HepG2 (cell line): Measurements from ENCODE around the gene SMLR1. TPM values are rescaled to one million over a fixed set of nuclear protein-coding genes. Genes with fewer than 3 reads are reported as not detected.
A peak's percentile ranks its signal among the peaks of the same experiment; 100 is the strongest.

Experiments used
- CBX5 ChIP-seq: sonication (generic); formaldehyde crosslinking; IDR thresholded peaks from 2 replicates; pipeline ENCODE4 v1.4.0; 2020; ENCODE audit warnings: missing genetic modification reagents, borderline replicate concordance
- HOXD1 ChIP-seq: sonication (generic); formaldehyde crosslinking; IDR thresholded peaks from 2 replicates; pipeline ENCODE4 v1.5.0; 2020; ENCODE audit warnings: missing genetic modification reagents
- MEIS1 ChIP-seq: sonication (generic); formaldehyde crosslinking; IDR thresholded peaks from 2 replicates; pipeline ENCODE4 v1.9.0; 2021; ENCODE audit warnings: mild to moderate bottlenecking, missing genetic modification reagents, moderate library complexity, borderline replicate concordance
- PHF21A ChIP-seq: sonication (generic); formaldehyde crosslinking; IDR thresholded peaks from 2 replicates; pipeline ENCODE4 v1.5.0; 2020; ENCODE audit warnings: mild to moderate bottlenecking, missing genetic modification reagents
- REPIN1 ChIP-seq: sonication (generic); formaldehyde crosslinking; IDR thresholded peaks from 2 replicates; pipeline ENCODE4 v1.8.0; 2022; ENCODE audit warnings: missing genetic modification reagents, low read depth, mild to moderate bottlenecking, borderline replicate concordance
- SALL1 ChIP-seq: sonication (generic); formaldehyde crosslinking; IDR thresholded peaks from 2 replicates; pipeline ENCODE4 v1.8.0; 2022; ENCODE audit warnings: mild to moderate bottlenecking, missing genetic modification reagents
- SRSF4 ChIP-seq: fragments of 200-400 bp; formaldehyde crosslinking; IDR thresholded peaks from one replicate; pipeline ENCODE4 v1.6.1; 2018; ENCODE audit warnings: mild to moderate bottlenecking, low read depth, low read length, moderate library complexity; ENCODE audit not compliant: poor library complexity, severe bottlenecking
- ZNF367 ChIP-seq: sonication (generic); formaldehyde crosslinking; IDR thresholded peaks from 2 replicates; pipeline ENCODE4 v1.4.0; 2020; ENCODE audit warnings: missing genetic modification reagents, borderline replicate concordance
- ZNF619 ChIP-seq: sonication (generic); formaldehyde crosslinking; IDR thresholded peaks from 2 replicates; pipeline ENCODE4 v1.4.0; 2020; ENCODE audit warnings: mild to moderate bottlenecking, missing genetic modification reagents
- ZNF839 ChIP-seq: sonication (generic); formaldehyde crosslinking; IDR thresholded peaks from 2 replicates; pipeline ENCODE4 v1.4.0; 2020; ENCODE audit warnings: missing genetic modification reagents, mild to moderate bottlenecking, borderline replicate concordance
- ZSCAN29 ChIP-seq: sonication (generic); formaldehyde crosslinking; conservative IDR thresholded peaks from 2 replicates; pipeline ENCODE4 v1.4.0; 2020; ENCODE audit warnings: mild to moderate bottlenecking, missing genetic modification reagents
- polyA plus RNA-seq, 8 experiments: library from polyadenylated mRNA; depleted of rRNA in 3 of 8; stranded (reverse) in 7 of 8; unstranded in 1 of 8; fragments of >200 nt; fragmentation: Illumina TruSeq in 4 of 8; extraction: Trizol in 4 of 8; gene quantifications; 2 replicates each; pipeline versions ENCODE4 v1.2.1 to v1.2.3, GENCODE V29; 2011 to 2016; ENCODE audit warnings: low read depth in 4 of 8, missing spikeins in 1 of 8, mixed read lengths in 1 of 8; ENCODE audit not compliant: insufficient read depth in 1 of 8
- total RNA-seq, 5 experiments: library from RNA; depleted of rRNA; stranded (reverse); fragments of >200 nt; fragmentation: Illumina TruSeq; extraction: Trizol; gene quantifications; 2 replicates each; pipeline ENCODE4 v1.2.3, GENCODE V29; 2016; ENCODE audit warnings: low read depth in 1 of 5
- TF ChIP-seq, protein P1 (sequence below): sonication (generic); formaldehyde crosslinking; IDR thresholded peaks from 2 replicates; pipeline ENCODE4 v1.8.0; 2022; ENCODE audit warnings: mild to moderate bottlenecking, missing genetic modification reagents, borderline replicate concordance
- TF ChIP-seq, protein P2 (sequence below): sonication (generic); formaldehyde crosslinking; IDR thresholded peaks from 2 replicates; pipeline ENCODE4 v1.5.0; 2020; ENCODE audit warnings: missing genetic modification reagents
- TF ChIP-seq, protein P3 (sequence below): sonication (generic); formaldehyde crosslinking; IDR thresholded peaks from 2 replicates; pipeline ENCODE4 v1.5.1; 2020; ENCODE audit warnings: missing genetic modification reagents, mild to moderate bottlenecking, borderline replicate concordance
- TF ChIP-seq, protein P4 (sequence below): sonication (generic); formaldehyde crosslinking; IDR thresholded peaks from 2 replicates; pipeline ENCODE4 v1.5.0; 2020; ENCODE audit warnings: mild to moderate bottlenecking, missing genetic modification reagents
- TF ChIP-seq, protein P5 (sequence below): sonication (generic); formaldehyde crosslinking; conservative IDR thresholded peaks from 2 replicates; pipeline ENCODE4 v1.8.1; 2023; ENCODE audit warnings: missing genetic modification reagents
- TF ChIP-seq, protein P6 (sequence below): sonication (generic); formaldehyde crosslinking; IDR thresholded peaks from 2 replicates; pipeline ENCODE4 v1.4.0; 2020; ENCODE audit warnings: missing genetic modification reagents

SMLR1 gene
- total and polyA plus RNA-seq, 2 of the 13 experiments (the other 11 are each of a cell fraction or from before 2014, with no cell fraction given), result 41.8 to 104 TPM

DNA sequence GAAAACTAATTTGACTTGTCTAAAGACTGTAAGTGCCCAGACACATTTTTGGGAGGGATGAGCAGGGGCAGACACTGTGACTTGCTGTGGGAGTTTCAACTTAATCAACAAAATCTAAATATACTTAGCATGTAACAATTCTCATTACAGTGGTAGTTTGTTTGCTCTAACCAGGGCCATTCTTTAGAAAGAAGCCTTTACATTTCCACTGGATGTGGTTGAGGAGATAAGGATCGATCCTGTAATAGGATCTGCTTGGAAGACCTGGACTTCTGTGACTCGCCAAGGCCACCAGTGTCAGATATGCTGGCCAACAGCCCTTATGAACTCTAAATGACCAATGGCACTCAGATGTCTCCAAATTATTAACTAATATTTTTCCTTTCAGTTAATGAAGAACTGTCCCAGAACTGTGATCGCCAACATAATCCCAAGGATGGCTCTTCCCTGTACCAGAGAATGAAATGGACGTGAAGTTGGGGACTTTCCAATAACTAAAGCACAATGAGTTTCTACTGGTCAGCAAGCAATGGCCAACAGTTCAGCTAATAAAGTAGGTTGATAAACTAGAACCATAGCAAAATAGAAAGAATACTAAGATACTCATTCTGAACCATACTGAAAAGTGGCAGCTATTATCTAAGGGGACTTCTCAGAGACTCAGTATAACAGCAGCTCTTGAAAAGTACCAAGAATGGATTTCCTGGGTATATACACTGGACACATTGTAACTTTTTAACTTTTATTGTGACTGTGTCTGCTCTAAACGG lies 7.5 kb downstream of the SMLR1 start (continued):
- TF ChIP-seq PHF21A (CRISPR knock-in tag) (peak; percentile 66), SRSF4 (no peak), SALL1 (peak; percentile 77), ZNF367 (CRISPR knock-in tag) (no peak), MEIS1 (CRISPR knock-in tag) (0 out of 2 replicates have a peak, but pooled peaks have one; percentile 20), HOXD1 (CRISPR knock-in tag) (0 out of 2 replicates have a peak, but pooled peaks have one; percentile 35), ZNF839 (CRISPR knock-in tag) (no peak), ZSCAN29 (CRISPR knock-in tag) (peak; percentile 66; the same call in 1 of the 2 replicates), CBX5 (CRISPR knock-in tag) (no peak), ZNF619 (CRISPR knock-in tag) (no peak), REPIN1 (no peak; the same call in 1 of the 2 replicates)
- TF ChIP-seq, protein P1, sequence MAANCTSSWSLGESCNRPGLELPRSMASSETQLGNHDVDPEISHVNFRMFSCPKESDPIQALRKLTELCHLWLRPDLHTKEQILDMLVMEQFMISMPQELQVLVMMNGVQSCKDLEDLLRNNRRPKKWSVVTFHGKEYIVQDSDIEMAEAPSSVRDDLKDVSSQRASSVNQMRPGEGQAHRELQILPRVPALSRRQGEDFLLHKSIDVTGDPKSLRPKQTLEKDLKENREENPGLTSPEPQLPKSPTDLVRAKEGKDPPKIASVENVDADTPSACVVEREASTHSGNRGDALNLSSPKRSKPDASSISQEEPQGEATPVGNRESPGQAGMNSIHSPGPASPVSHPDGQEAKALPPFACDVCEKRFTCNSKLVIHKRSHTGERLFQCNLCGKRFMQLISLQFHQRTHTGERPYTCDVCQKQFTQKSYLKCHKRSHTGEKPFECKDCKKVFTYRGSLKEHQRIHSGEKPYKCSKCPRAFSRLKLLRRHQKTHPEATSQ (CRISPR knock-in tag), result peak; percentile 44; the same call in 1 of the 2 replicates
- TF ChIP-seq, protein P2, sequence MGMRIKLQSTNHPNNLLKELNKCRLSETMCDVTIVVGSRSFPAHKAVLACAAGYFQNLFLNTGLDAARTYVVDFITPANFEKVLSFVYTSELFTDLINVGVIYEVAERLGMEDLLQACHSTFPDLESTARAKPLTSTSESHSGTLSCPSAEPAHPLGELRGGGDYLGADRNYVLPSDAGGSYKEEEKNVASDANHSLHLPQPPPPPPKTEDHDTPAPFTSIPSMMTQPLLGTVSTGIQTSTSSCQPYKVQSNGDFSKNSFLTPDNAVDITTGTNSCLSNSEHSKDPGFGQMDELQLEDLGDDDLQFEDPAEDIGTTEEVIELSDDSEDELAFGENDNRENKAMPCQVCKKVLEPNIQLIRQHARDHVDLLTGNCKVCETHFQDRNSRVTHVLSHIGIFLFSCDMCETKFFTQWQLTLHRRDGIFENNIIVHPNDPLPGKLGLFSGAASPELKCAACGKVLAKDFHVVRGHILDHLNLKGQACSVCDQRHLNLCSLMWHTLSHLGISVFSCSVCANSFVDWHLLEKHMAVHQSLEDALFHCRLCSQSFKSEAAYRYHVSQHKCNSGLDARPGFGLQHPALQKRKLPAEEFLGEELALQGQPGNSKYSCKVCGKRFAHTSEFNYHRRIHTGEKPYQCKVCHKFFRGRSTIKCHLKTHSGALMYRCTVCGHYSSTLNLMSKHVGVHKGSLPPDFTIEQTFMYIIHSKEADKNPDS, result no peak
- TF ChIP-seq, protein P3, sequence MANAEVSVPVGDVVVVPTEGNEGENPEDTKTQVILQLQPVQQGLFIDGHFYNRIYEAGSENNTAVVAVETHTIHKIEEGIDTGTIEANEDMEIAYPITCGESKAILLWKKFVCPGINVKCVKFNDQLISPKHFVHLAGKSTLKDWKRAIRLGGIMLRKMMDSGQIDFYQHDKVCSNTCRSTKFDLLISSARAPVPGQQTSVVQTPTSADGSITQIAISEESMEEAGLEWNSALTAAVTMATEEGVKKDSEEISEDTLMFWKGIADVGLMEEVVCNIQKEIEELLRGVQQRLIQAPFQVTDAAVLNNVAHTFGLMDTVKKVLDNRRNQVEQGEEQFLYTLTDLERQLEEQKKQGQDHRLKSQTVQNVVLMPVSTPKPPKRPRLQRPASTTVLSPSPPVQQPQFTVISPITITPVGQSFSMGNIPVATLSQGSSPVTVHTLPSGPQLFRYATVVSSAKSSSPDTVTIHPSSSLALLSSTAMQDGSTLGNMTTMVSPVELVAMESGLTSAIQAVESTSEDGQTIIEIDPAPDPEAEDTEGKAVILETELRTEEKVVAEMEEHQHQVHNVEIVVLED (CRISPR knock-in tag), result peak; percentile 30; the same call in 1 of the 2 replicates
- TF ChIP-seq, protein P4, sequence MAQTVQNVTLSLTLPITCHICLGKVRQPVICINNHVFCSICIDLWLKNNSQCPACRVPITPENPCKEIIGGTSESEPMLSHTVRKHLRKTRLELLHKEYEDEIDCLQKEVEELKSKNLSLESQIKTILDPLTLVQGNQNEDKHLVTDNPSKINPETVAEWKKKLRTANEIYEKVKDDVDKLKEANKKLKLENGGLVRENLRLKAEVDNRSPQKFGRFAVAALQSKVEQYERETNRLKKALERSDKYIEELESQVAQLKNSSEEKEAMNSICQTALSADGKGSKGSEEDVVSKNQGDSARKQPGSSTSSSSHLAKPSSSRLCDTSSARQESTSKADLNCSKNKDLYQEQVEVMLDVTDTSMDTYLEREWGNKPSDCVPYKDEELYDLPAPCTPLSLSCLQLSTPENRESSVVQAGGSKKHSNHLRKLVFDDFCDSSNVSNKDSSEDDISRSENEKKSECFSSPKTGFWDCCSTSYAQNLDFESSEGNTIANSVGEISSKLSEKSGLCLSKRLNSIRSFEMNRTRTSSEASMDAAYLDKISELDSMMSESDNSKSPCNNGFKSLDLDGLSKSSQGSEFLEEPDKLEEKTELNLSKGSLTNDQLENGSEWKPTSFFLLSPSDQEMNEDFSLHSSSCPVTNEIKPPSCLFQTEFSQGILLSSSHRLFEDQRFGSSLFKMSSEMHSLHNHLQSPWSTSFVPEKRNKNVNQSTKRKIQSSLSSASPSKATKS (CRISPR knock-in tag), result no peak
- TF ChIP-seq, protein P5, sequence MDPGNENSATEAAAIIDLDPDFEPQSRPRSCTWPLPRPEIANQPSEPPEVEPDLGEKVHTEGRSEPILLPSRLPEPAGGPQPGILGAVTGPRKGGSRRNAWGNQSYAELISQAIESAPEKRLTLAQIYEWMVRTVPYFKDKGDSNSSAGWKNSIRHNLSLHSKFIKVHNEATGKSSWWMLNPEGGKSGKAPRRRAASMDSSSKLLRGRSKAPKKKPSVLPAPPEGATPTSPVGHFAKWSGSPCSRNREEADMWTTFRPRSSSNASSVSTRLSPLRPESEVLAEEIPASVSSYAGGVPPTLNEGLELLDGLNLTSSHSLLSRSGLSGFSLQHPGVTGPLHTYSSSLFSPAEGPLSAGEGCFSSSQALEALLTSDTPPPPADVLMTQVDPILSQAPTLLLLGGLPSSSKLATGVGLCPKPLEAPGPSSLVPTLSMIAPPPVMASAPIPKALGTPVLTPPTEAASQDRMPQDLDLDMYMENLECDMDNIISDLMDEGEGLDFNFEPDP (CRISPR knock-in tag), result no peak
- TF ChIP-seq, protein P6, sequence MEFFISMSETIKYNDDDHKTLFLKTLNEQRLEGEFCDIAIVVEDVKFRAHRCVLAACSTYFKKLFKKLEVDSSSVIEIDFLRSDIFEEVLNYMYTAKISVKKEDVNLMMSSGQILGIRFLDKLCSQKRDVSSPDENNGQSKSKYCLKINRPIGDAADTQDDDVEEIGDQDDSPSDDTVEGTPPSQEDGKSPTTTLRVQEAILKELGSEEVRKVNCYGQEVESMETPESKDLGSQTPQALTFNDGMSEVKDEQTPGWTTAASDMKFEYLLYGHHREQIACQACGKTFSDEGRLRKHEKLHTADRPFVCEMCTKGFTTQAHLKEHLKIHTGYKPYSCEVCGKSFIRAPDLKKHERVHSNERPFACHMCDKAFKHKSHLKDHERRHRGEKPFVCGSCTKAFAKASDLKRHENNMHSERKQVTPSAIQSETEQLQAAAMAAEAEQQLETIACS, result no peak
